Fibroblast of peridontal ligament (primary cell): Measurements from ENCODE around the gene HS1BP3.

Experiments
- DNase-seq: peaks from one replicate; pipeline ENCODE4 v3.0.0-alpha.2; 2010; ENCODE audit errors: extremely low read depth

The HS1BP3 gene

DNA sequence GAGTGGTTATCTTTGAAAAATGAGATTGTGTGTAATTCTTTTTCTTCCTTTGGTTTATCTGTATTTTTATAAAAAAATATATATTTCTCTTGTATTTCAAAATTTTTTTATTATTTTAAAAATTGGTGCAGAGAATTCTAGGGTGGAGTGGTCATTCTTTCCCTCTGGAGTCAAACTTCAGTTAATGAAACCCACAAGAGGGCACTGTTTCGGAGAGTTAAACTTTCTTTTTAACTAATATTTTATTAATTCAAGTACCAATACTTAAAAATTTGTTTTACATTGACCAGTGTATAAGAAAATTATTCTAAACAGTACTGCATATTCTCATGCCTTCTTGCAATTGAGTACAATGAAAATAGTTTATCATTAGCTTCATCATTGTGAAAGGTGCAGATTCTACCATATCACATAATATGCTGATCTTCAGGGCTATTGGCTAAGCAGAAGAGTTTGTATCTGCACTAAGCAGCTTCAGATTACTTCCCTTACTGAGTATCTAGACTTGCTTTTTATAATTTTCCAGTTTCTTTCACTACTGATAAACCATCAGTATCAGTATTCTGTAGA, 50.1 kb downstream of the HS1BP3 start:
- DNase-seq, result peak; percentile 52

DNA sequence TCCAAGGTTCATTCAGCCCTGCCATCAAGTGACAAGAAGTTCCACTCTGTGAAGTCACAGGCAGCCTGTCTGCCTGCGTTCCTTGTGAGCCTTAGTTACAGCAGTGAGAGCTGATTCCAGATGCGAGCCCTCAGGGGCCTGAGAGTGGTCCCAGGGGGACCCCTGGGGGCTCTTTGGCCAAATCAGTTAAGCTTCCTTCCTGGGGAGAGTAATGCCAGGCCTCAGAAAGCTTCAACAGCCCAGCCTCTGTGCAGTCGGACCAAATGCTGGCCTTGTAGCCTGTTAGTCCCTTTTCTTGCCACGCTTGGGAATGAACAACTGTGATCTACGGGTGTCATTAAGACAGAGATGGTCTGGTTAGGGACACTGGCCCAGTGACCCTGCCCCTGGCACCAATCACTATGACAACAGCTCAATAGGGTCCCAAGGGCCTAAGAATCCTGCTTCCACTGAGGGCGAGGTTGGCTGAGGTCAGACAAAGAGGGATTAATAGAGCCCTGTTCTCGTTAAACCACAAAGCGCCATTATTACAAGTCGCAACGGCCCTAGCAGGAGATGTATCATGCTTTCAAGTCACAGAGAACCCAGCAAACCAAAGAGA, 50.9 kb downstream of the HS1BP3 start:
- DNase-seq, result no peak

DNA sequence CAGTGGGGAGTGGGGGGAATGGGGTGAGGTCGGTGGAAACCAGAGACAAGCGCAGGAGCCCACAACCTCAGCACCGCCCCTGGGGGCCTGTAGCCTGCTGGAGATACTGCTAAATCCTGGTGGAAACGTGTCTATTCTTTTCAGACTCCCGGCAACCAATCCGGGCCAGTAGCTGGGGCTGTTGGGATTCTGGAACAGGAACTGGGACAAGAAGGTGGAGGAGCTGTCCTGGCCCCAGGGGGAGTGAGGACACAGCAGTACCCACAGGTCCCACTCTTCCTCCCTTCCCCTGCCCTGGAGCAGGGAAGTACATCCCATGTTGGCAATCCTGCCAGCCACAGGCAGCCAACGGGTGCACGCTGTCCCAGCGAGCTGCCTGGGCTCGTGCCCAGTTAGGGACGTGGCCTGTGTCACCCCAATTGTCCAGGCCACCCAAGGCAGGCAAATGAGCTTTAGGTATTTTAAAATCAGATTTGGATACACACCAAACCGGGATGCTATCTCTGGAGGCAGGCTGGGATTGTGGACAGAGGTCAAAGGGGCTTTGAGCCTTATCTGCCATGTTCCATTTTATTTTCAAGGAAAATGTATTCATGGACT, 51.8 kb downstream of the HS1BP3 start:
- DNase-seq, result no peak

DNA sequence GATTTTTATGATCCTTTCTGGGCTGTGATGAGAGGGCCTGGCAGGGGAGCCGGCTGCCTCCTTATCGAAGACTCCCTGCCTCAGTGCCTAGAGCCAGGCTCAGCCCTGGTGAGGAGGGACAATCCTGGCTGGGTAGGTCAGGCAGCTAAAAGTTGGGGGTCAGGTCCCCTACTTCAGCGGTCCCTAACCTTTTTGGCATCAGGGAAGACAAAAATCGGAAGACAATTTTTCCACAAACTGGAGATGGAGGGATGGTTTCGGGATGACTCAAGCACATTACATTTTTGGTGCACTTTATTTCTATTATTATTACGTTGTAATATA, 53.1 kb downstream of the HS1BP3 start:
- no peak for DNase-seq

DNA sequence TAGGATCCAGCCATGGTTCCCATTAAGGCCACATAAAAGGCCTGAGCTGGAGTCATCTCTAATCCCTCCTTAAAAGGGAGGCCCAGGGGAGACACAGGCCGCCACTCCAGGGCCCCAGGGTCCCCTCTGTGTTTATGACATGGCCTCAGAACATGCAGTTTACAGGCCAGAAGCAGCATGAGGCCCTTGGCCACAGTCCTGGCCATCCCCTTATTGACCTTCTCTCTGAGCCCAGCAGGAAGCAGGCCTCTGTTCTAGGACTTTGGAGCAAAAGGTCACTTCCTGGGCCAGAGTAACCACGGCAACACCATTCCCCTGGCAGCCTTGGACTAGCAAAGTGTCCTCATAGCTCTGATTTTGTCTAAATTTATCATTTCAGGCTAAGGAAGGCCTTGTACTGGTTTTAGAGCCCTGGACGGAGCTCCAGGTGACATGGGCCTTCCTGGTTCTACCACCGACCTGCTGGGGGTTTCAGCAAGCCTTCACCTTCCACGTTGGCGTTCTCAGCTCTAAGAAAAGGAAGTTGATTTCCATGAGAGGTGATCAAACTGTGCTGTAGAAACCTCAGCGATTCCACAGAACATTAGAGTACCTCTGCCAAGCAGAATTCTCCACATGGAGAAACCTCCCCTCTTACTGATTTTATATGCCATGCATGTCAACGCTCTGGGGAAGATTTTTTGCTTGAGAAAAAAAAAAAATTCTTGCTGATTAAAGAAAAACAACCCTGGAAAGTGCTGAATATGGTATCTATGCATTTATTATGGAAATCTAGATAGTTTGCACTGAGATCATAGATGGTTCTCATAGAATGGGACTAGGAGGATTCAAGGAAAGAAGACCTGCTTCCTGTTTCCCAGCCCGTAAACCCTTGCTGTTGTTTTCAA, 53.7 kb downstream of the HS1BP3 start:
- no peak for DNase-seq

DNA sequence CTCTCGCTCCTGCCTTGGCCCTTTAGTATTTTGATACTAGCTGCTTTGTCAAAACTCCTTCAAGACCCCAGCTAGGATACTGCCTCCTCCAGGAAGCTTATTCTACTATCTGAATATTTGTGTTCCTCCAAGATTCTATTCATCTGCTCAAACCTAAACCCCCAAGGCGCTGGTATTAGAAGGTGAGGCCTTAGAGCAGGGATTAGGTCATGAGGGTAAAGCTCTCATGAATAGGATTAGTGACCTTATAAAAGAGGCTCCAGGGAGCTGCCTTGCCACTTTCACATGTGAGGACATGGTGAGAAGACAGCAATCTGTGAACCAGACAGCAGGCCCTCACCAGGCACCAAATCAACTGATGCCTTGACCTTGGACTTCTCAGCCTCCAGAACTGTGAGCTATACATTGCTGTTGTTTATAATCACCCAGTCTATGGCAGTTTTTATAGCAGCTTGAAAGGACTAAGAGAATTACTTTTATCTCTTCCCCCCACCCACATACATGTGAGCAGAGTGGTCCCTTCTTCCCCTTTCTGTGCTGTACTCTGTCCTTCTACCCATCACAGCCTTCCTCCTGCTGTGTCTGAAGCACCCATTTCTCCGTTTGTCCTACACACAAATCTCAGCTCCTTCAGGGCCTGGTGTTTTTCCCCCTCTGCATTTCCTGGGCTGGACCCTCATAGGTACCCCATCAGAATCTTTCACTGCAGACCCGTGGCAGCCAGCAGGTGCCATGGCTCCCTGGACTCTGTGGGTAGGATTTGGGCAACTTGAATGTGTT, 54.5 kb downstream of the HS1BP3 start:
- DNase-seq, result no peak

DNA sequence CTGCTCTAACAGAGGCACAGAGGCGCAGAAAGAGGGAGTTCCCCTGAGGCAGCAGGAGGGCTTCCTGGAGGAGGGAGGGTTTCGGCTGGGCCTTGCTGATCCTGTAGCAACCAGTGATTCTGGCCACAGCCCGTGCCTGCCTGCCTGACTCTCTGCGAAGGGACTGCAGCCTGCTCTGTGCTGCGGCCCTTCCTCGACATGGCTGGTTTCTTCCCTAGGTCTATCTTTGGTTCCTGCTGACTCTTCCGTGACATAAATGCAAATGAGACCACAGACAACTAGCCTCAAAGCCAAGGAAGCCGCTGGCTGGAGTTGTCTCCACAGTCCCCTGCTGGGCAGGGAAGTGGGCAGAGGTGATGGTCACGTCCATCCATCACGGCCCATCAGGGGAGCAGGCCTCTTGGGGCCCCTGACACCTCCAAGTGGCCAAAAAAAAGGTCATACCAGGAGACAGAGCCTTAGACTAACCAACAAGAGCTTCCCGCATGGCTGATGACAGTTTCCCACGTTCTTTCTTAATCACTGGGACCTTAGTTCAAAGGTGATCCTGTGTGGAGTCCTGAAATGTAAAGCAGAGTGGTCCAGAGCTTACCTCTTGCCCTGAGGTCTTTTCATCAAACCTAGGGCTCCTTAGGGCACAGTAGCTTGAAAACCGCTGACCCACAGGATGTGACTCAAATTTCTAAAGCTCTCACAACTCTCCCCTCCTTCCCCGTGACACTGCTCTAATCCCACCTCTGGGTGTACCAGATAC, 55.3 kb downstream of the HS1BP3 start:
- DNase-seq, result no peak

DNA sequence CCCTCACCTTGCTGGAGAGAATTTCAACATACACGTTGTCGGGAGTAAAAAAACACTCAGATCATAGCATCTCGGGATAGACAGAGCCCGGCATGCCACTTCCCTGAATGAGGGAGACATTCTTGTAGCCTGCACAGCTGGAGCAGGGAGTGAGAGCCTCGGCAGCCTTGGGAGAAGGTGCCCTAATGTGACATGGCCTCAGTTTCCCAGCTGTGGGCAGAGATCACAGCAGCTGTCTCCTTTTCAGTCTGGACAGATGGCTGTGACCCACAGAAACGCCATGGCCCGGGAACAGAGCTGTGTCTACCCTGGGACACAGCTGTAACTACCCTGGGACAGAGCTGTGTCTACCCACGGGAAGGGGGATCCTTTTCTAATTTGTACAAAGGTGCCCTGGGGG, 55.9 kb downstream of the HS1BP3 start:
- no peak for DNase-seq

DNA sequence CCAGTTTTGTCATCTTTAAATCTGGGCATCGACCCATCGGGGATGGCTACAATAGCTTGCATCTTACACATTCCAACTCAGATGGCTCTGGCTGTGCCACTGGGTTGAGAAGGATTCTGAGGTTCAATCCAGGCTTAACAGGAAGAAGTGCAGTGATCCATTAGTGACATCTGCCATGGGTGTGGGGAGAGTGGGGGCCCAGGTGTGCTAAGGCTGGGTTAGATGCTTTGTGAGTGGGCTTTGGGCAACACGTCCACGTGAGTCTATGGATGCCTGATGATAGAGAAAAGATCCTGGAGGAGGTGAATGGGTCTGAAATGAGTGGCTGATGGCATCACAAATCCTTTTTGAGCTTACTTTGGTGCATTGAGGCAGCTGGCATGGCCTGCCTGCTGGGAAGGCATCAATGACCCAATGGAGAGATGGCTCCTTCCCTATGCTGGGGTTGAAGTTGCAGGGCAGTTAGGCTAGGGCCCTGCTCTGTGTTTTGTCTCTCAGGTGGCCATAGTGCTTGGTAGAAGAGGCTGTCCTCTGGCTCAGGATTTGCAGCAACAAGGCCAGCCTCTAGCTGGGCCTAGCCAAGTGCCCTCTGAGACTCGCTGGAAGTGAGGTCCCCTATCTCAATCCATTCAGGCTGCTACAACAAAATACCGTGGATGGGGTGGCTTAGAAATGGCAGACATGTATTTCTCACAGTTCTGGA, 56.7 kb downstream of the HS1BP3 start:
- no peak for DNase-seq

DNA sequence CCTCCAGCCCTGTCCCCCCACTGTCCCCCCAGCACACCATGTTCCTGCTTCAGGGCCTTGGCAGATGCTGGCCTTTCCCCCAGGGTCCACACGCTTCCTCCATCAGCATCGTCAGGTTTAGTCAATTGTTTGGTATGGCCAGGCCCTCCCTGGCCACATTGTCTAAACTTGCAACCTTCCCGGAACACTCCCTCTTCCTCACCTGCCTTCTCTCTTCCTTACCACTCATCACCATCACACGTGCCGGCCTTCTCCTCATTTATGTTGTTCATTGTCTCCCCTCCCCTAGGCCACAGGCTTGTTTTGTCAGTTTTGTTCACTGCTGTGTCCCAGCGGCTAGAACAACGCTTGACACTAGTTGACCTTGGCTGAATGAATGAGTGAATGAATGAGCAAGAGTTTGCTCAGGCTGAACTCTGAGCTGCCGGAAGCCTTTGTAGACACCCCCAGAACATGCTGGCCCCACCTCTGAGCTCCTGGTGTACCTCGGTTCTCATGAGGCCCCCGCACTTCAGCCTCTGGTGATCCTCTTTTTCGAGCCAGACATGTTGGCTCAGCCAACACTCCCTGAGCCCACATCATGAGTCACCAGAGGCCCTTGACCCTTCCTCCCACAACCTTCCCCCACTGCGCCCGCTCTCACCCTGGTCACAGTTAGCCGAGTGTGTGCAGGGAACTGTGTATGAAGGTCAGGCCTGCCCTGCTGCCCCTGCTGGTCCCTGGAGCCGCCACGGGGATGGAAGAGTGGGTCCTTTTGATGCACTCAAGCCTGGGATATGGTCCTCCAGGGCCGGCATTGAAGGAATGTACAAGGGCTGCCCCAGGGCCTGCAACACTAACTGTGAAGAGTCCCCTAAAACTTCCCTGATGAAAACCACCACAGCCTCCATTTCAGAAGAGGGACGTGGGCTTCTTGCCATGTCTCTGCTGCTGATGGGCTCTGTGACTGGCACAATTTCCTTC, 57.5 kb downstream of the HS1BP3 start:
- DNase-seq, result peak; percentile 65

DNA sequence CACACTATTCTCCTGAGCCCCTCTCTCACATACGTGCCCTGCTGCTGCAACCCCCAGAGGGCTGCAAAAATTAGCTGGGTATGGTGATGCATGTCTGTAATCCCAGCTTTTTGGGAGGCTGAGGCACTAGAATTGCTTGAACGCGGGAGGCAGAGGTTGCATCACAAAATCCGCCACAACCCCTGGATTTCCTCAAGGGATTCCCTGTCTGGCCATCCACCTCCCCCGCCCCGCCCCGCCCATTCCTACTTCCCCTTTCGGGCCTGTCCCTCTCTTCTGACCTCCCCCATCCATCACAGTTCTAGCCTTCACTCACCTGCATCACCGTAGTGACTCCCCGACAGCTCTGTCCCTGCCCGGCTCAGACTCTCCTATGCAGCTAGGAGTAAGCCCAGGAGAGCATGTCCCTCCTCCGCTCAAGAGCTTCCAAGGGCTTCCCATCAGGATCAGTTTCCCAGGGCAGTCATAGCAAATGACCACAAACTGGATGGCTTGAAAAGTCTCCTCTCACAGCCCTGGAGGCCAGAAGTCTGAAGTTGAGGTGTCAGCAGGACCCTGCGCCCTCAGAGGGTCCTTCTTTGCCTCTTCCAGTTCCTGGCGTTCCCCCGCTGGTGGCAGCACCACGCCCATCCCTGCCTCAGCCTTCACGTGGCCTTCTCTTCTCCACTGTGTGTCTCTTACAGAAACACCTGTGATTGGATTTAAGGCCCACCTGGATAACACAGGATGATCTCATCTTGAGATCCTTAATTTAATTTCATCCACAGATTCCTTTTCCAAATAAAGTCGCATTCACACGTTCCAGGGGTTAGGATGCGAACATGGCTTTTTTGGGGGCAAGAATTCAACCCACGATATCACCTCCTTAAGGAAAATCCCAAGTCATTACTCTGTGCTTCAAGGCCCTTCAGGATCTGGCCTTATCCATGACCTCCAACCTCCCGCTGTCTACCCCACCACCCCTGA, 58.5 kb downstream of the HS1BP3 start:
- DNase-seq, result no peak

DNA sequence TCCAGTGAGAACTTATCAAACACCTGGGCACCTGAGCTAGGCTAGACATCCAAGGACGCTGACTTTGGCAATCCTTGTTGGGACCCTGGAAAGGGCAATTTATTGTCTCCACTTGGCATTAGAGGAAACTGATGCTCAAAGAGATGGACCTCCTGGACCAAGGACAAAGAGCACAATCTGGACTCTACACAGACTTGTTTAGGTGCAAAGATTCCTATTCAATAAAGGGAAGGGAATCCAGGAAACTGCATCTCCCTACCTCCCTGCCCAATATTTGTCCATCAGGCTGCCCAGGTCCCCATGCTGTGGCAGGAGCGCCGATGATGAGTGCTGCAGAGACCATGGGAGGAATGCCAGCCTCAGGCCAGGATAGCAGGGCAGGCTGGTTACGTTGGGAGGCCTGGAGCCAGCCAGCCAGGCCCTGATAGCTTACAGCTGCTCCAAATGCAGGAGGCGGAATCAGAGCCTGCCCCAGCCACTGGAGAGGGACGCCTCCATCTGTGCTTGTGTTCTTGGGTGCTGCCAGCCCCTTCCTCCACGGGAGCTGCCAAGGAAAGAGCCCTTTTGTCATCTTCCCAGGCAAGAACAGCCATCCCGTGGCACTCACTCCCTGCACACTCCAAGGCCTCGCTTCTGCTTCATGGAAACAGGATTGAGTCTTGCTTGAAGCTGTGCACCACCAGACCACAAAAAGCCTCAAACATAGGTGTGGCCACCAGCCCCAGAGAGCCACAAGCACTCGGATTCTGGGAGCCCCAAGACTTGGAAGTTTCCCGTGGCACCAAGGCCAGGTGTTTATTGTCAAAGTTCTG, 60.0 kb downstream of the HS1BP3 start:
- DNase-seq, result no peak

DNA sequence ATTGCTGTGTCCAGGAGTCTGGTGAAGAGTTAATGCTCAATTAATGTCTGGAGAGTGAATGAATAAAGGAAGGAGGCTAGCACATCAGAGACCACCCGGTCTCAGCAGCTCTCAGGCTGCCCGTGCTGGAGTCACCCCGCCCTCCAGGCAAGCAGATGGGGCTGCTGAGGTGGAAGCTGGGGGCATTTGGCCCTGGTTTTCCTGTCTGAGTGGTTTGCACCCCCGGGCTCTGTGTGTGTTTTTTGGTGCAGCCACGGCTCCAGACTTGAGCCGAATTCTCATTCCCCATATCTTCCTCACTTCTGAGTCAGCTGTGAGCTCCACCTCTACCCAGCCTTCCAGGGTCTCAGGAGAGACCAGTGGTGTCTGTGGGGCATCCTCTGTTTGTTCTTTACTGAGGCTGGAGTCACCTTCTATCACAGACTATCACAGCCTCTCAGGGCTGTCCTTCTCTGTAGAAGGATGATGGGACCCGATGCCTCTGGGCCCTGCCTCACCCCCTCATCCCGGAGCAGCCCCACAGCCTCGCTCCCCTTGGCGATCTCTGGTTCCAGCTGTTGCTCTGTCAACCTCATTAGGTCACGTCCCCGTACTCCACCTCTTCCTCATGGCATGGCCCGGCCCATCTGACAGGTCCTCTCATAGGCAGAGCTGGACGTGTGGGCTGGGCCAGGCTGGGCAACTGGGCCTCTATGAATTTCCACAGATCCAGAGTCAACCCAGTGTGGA, 60.8 kb downstream of the HS1BP3 start:
- DNase-seq, result no peak

DNA sequence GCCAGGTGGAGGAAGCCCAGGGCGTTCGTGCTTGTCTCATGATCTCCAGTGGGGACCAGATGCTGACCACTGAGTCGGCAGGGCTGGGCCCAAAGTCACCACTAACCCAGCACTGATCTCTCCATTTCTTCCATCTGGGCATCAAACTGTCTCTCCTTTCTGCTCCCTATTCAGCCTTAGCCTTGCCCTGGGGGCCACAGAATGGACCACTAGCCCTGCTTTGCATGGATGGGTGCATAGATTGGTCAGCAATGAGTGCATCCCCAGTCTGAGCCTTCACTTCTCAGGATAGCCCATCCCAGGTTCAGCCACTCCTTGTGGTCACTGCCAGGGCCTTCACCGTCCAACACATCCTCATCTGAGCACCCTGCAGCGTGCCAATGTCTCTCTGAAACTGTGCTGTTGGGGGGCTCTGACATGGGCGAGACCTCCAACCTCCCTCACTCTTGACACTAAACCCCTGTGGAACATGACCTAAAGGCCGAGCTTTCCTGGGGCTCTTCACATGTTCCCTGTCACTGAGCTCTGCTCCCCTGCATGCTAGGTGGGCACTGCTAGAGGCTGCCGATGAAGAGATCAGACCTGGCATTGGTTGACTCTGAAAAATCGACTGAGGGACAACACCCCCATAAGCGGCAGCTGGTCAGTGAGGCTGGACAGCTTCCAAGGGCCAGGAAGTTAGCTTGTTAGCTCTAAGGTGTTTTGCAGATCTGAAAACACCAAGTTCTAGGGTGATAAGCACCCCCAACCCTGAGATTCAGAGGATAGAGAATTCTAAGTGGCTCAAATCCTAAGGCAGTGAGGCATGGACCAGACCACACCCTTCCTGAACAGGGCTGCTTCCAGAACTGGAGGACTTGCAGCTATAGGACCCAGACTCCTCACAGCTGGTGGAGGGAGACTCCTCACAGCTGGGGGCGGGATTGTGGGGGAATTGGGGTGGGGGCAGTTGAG, 61.7 kb downstream of the HS1BP3 start:
- DNase-seq, result no peak

DNA sequence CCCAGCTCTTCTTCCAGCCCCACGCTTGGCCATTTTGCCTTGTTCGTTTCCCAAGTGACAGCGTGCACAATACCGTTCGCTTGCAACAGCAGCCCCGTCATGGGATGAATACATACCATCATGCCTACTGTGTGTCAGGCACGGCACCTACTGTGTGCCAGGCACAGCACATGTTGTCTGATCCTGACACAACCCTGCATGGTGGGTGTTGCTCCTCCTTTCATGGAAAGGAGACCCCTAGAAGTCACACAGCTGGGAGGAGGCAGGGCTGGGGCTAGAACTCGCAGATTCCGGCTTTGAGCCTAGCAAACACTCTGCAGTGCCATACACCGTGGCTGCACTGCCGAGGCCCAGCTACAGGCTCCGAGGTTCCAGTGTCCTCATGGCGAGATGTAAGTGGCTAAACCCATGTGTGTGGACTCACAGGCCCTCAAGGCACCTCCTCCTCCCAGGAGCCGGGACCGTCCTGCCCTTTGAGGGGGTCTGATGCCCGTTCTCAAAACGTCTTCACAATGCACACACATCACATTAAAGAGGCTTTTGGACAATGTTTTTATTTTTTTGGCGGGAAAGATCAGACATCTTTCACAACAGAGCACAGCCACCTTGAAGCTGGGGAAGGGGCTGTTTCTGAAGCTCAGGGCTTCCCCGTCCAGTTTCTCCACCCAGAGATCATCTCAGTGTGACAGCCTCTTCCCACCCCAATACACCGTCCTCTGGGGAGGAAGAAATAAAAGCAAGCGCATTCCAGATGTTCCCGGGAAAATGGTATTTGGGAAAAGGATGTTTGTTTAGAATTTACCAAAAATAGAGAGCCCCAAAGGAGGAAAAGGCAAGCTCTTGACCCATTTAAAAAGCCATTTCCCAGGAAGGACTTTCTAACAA, 64.9 kb downstream of the HS1BP3 start:
- no peak for DNase-seq
